ENCODE data around the gene WASF2.
"Not testable (repeated sequence)": the region's sequence is repeated elsewhere in the genome, so short reads cannot be mapped to it uniquely, and the experiment has no call there.

WASF2 gene

GRCh38 chr1:27491748-27492700, 2.1 kb upstream of the WASF2 start:
- no peak for DNase-seq

- DNase-seq, result no peak
These were observed 430 bp downstream of the WASF2 start for GRCh38 chr1:27489501-27489972.

GRCh38 chr1:27487966-27488884, 1.7 kb downstream of the WASF2 start:
- DNase-seq, result no peak

- no peak for DNase-seq
These were observed 4.6 kb downstream of the WASF2 start for GRCh38 chr1:27485363-27485762.

- no peak for DNase-seq
These were observed 6.3 kb downstream of the WASF2 start for GRCh38 chr1:27483659-27484058.

- no peak for DNase-seq
These were observed 7.9 kb downstream of the WASF2 start for GRCh38 chr1:27481994-27482620.

GRCh38 chr1:27478098-27478497, 11.9 kb downstream of the WASF2 start:
- no peak for DNase-seq

GRCh38 chr1:27476237-27476636, 13.7 kb downstream of the WASF2 start:
- no peak for DNase-seq

GRCh38 chr1:27475720-27476119, 14.2 kb downstream of the WASF2 start:
- DNase-seq, result no peak

- DNase-seq, result no peak
These were observed 16.2 kb downstream of the WASF2 start for GRCh38 chr1:27473755-27474154.

- DNase-seq, result not testable (repeated sequence)
These were observed 17.9 kb downstream of the WASF2 start for GRCh38 chr1:27472098-27472497.

- no peak for DNase-seq
These were observed 18.5 kb downstream of the WASF2 start for GRCh38 chr1:27471477-27471876.

- DNase-seq, result no peak
These were observed 20.6 kb downstream of the WASF2 start for GRCh38 chr1:27469334-27469733.

GRCh38 chr1:27468378-27468777, 21.6 kb downstream of the WASF2 start:
- DNase-seq, result not testable (repeated sequence)

GRCh38 chr1:27464926-27465647, 24.9 kb downstream of the WASF2 start:
- no peak for DNase-seq

- not testable (repeated sequence) for DNase-seq
These were observed 26.1 kb downstream of the WASF2 start for GRCh38 chr1:27463916-27464315.

- not testable (repeated sequence) for DNase-seq
These were observed 31.4 kb downstream of the WASF2 start for GRCh38 chr1:27458521-27458920.

GRCh38 chr1:27455139-27455811, 34.7 kb downstream of the WASF2 start:
- DNase-seq, result no peak

- no peak for DNase-seq
These were observed 35.4 kb downstream of the WASF2 start for GRCh38 chr1:27454610-27455009.

- DNase-seq, result no peak
These were observed 38.6 kb downstream of the WASF2 start for GRCh38 chr1:27451343-27451742.

GRCh38 chr1:27448982-27449381, 41.0 kb downstream of the WASF2 start:
- DNase-seq, result no peak

- no peak for DNase-seq
These were observed 42.1 kb downstream of the WASF2 start for GRCh38 chr1:27447883-27448282.

All from NCI-H146 (cell line).